SK-N-SH (cell line): ENCODE measurements around the gene TEKT2. TPM values are rescaled to one million over a fixed set of nuclear protein-coding genes. Genes with fewer than 3 reads are reported as not detected.
A peak's percentile ranks its signal among the peaks of the same experiment; 100 is the strongest.

Source experiments
- CTCF ChIA-PET: fragments of 300-600, 350-600 bp; formaldehyde crosslinking; extraction: SDS; loops from one replicate; lab custom pipeline; 2021; lab: Yijun Ruan, JAX
- POLR2A ChIA-PET: fragments of 350-600 bp; sonication (Branson Sonifier 250); formaldehyde crosslinking; extraction: SDS; loops from one replicate; lab custom pipeline; 2020; ENCODE audit warnings: antibody characterized with exemption, inconsistent platforms; lab: Yijun Ruan, JAX
- DNase-seq: peaks from one replicate; pipeline ENCODE4 v3.0.0; 2012
- H2AFZ ChIP-seq: fragments of 200-600 bp; sonication (generic); 2 replicates; pipeline ENCODE4 v1.8.1; 2016; ENCODE audit warnings: antibody characterized with exemption, mild to moderate bottlenecking, low read depth
- H3F3A ChIP-seq: fragments of 200-600 bp; sonication (generic); replicated peaks from 2 replicates; pipeline ENCODE3; 2016; ENCODE audit warnings: antibody characterized with exemption, mild to moderate bottlenecking; ENCODE audit not compliant: insufficient read depth
- H3K27ac ChIP-seq, 2 experiments: fragments of 200-500 bp in 1 of 2; fragments of 200-600 bp in 1 of 2; sonication (Bioruptor generic) in 1 of 2; sonication (generic), shearing (Covaris generic) in 1 of 2; 2 replicates each; pipeline versions ENCODE4 v1.5.1 to v1.6.1; 2014 to 2016; ENCODE audit warnings: low read depth in 2 of 2, inconsistent platforms in 1 of 2, low read length in 1 of 2, mild to moderate bottlenecking in 1 of 2, mixed read lengths in 1 of 2
- H3K27me3 ChIP-seq: fragments of 200-600 bp; sonication (generic), shearing (Covaris generic); 2 replicates; pipeline ENCODE4 v1.6.1; 2016; ENCODE audit warnings: mixed run types; ENCODE audit not compliant: insufficient read depth
- H3K36me3 ChIP-seq, 2 experiments: fragments of 200-500 bp in 1 of 2; fragments of 200-600 bp in 1 of 2; sonication (Bioruptor generic) in 1 of 2; sonication (generic) in 1 of 2; replicated peaks in 1 of 2; 2 replicates each; pipeline versions ENCODE3 to v1.5.1; 2014 to 2016; ENCODE audit warnings: low read length in 1 of 2, mild to moderate bottlenecking in 1 of 2; ENCODE audit not compliant: insufficient read depth in 2 of 2, control insufficient read depth in 1 of 2
- H3K4me1 ChIP-seq, 2 experiments: fragments of 200-500 bp in 1 of 2; fragments of 200-600 bp in 1 of 2; sonication (Bioruptor generic) in 1 of 2; sonication (generic), shearing (Covaris generic) in 1 of 2; 2 replicates each; pipeline versions ENCODE4 v1.5.1 to v1.6.1; 2014 to 2016; ENCODE audit warnings: low read depth in 1 of 2, low read length in 1 of 2, mixed run types in 1 of 2; ENCODE audit not compliant: insufficient read depth in 2 of 2, control insufficient read depth in 1 of 2
- H3K4me2 ChIP-seq: fragments of 200-600 bp; sonication (generic), shearing (Covaris generic); 2 replicates; pipeline ENCODE4 v1.6.1; 2017; ENCODE audit warnings: mixed run types
- H3K4me3 ChIP-seq, 2 experiments: fragments of 200-500 bp in 1 of 2; fragments of 200-600 bp in 1 of 2; sonication (Bioruptor generic) in 1 of 2; sonication (generic), shearing (Covaris generic) in 1 of 2; 2 replicates each; pipeline versions ENCODE4 v1.5.1 to v1.8.1; 2014 to 2016; ENCODE audit warnings: low read depth in 2 of 2, inconsistent platforms in 1 of 2, low read length in 1 of 2, mild to moderate bottlenecking in 1 of 2, mixed read lengths in 1 of 2, moderate library complexity in 1 of 2
- H3K79me2 ChIP-seq: fragments of 200-600 bp; sonication (generic); 2 replicates; pipeline ENCODE4 v1.8.1; 2017; ENCODE audit warnings: mild to moderate bottlenecking; ENCODE audit not compliant: insufficient read depth
- H3K9ac ChIP-seq: fragments of 200-600 bp; sonication (generic); 2 replicates; pipeline ENCODE4 v1.6.1; 2017; ENCODE audit warnings: mixed run types
- H3K9me2 ChIP-seq: fragments of 200-600 bp; sonication (generic); 2 replicates; pipeline ENCODE4 v1.6.1; 2017; ENCODE audit warnings: mixed run types
- H3K9me3 ChIP-seq: fragments of 200-600 bp; sonication (generic); 2 replicates; pipeline ENCODE4 v1.6.1; 2017; ENCODE audit warnings: mixed run types, mild to moderate bottlenecking, moderate library complexity
- H4K20me1 ChIP-seq: fragments of 200-600 bp; sonication (generic); 2 replicates; pipeline ENCODE4 v1.6.1; 2017; ENCODE audit warnings: mild to moderate bottlenecking, mixed run types; ENCODE audit not compliant: insufficient read depth
- CTCF ChIP-seq: fragments of 200-600 bp; sonication (generic); IDR thresholded peaks from 2 replicates; pipeline ENCODE4 v1.6.1; 2017; ENCODE audit warnings: antibody characterized with exemption, mild to moderate bottlenecking, moderate library complexity
- EZH2phosphoT487 ChIP-seq: fragments of 200-600 bp; sonication (generic); IDR thresholded peaks from 2 replicates; pipeline ENCODE4 v1.6.1; 2017; ENCODE audit warnings: low read depth, mixed run types, mild to moderate bottlenecking, antibody characterized with exemption, moderate library complexity, borderline replicate concordance
- FOSL2 ChIP-seq: IDR thresholded peaks from 2 replicates; pipeline ENCODE4 v1.4.0; 2012; ENCODE audit warnings: low read depth, mild to moderate bottlenecking, moderate library complexity, borderline replicate concordance
- RAD21 ChIP-seq: IDR thresholded peaks from 2 replicates; pipeline ENCODE4 v1.6.1; 2012; ENCODE audit warnings: mild to moderate bottlenecking, low read length
- RCOR1 ChIP-seq: fragments of 150-350 bp; IDR thresholded peaks from 2 replicates; pipeline ENCODE4 v1.6.1; 2017; ENCODE audit warnings: antibody characterized with exemption, low read length
- RFX5 ChIP-seq: IDR thresholded peaks from 2 replicates; pipeline ENCODE4 v1.6.1; 2012; ENCODE audit warnings: mild to moderate bottlenecking, improper control_type of control experiment, low read length
- SIN3A ChIP-seq: IDR thresholded peaks from 2 replicates; pipeline ENCODE4 v1.6.1; 2012; ENCODE audit warnings: low read depth, mild to moderate bottlenecking, low read length, moderate library complexity, borderline replicate concordance
- USF1 ChIP-seq: IDR thresholded peaks from 2 replicates; pipeline ENCODE4 v1.4.0; 2012; ENCODE audit warnings: low read depth, borderline replicate concordance
- WGBS: methylation state at CpG from one replicate; pipeline ENCODE4 v1.1.6; 2017; ENCODE audit warnings: low lambda C conversion rate; 5-methylcytosine and 5-hydroxymethylcytosine counted together
- polyA plus RNA-seq, 3 experiments: library from polyadenylated mRNA; depleted of rRNA; stranded (reverse); fragments of >200 nt; gene quantifications; 2 replicates each; pipeline ENCODE4 v1.2.3, GENCODE V29; 2012

Gene TEKT2
- polyA plus RNA-seq, 1 of the 3 experiments (the other 2 are of a cell fraction), result 1.2 TPM

GRCh38 chr1:36091141-36091540 is 7.2 kb downstream of the TEKT2 start:
- ChIA-PET POLR2A (no interaction called here), CTCF (interaction anchor here (0.7 to 32.6 kb wide), 3 partner anchors 9 to 208 kb away, joined by 3 to 700 read pairs (median 4); partner anchors contain the start of gene AGO1)
- DNase-seq, result no peak
- H3K4me1 ChIP-seq, result peaks cover 3 to 63% of the 10 kb centered on the region in 2 experiments; a peak in 3 of 4 replicates
- peaks cover 23% of the 10 kb centered on the region for H3F3A ChIP-seq
- H3K27me3 ChIP-seq, result no peaks in the 10 kb centered on the region
- H2AFZ ChIP-seq, result no peak overlapping the region
- no peak overlapping the region for H3K4me2 ChIP-seq
- H3K9ac ChIP-seq, result no peak overlapping the region
- H3K4me3 ChIP-seq, result no peak overlapping the region
- H3K9me3 ChIP-seq, result no peaks in the 10 kb centered on the region
- no peaks in the 10 kb centered on the region for H3K9me2 ChIP-seq
- no peak for TF ChIP-seq FOSL2
- no peak for TF ChIP-seq RCOR1
- H3K27ac ChIP-seq, result no peak overlapping the region
- no peaks in the 10 kb centered on the region for H4K20me1 ChIP-seq
- WGBS, result 96% methylated on average over 3 of the region's 4 CpGs
- peaks cover 17 to 46% of the 10 kb centered on the region in 2 experiments for H3K36me3 ChIP-seq
- H3K79me2 ChIP-seq, result peaks cover 40% of the 10 kb centered on the region

GRCh38 chr1:36091698-36092097 is 7.8 kb downstream of the TEKT2 start:
- H3K4me3 ChIP-seq, result no peak overlapping the region
- no peaks in the 10 kb centered on the region for H3K9me3 ChIP-seq
- H3K4me2 ChIP-seq, result no peak overlapping the region
- H3K27ac ChIP-seq, result peak overlapping the region in 1 of 2 experiments; percentile 99; a peak in 2 of 4 replicates
- WGBS, result 97% methylated on average over 10 of the region's 13 CpGs
- H3K9ac ChIP-seq, result no peak overlapping the region
- no peaks in the 10 kb centered on the region for H3K9me2 ChIP-seq
- peaks cover 40% of the 10 kb centered on the region for H3K79me2 ChIP-seq
- H4K20me1 ChIP-seq, result no peaks in the 10 kb centered on the region
- no peak for DNase-seq
- peaks cover 23% of the 10 kb centered on the region for H3F3A ChIP-seq
- CTCF ChIA-PET, result interaction anchor here (0.7 to 32.6 kb wide), 3 partner anchors 8 to 43 kb away, joined by 3 to 700 read pairs (median 4); no protein-coding TSS in a partner anchor
- peaks cover 17 to 52% of the 10 kb centered on the region in 2 experiments for H3K36me3 ChIP-seq
- peaks cover 3 to 69% of the 10 kb centered on the region in 2 experiments; a peak in 3 of 4 replicates for H3K4me1 ChIP-seq
- no peaks in the 10 kb centered on the region for H3K27me3 ChIP-seq
- no peak for TF ChIP-seq RCOR1
- TF ChIP-seq RFX5, result no peak
- no peak for TF ChIP-seq RAD21
- TF ChIP-seq EZH2phosphoT487, result no peak
- no peak for TF ChIP-seq CTCF
- TF ChIP-seq USF1, result no peak
- TF ChIP-seq SIN3A, result no peak
- TF ChIP-seq, all 33 proteins: peak for 0
- POLR2A ChIA-PET, result no interaction called here
- H2AFZ ChIP-seq, result no peak overlapping the region
